NCI-H128 (cell line): ENCODE results near the gene KLC1.

Source experiments
- DNase-seq: peaks from one replicate; lab custom pipeline; 2025; ENCODE audit not compliant: unreplicated experiment; lab: John Stamatoyannopoulos, UW

Gene KLC1

DNA sequence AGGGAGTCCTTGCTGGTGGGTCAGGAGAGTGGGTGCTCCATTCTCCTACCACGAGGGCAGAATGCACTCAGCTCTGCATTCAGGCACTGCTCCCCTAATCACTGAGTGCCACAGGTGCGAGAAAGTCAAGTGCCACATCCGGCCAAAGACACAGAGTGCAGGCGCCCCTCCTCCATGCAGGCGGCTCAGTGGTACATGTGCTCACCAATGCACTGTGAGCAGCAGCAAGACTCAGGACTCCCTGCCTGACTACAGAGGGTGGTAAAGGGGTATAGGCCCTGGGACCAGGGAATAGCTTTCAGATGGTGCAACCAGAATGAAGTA, 119.5 kb downstream of the KLC1 start:
- DNase-seq = no peak

- DNase-seq = no peak
Observed at GRCh38 chr14:103749452-103749851, 120.4 kb downstream of the KLC1 start.

GRCh38 chr14:103749860-103750259, 120.8 kb downstream of the KLC1 start:
- no peak for DNase-seq
